ENCODE data around the gene SCUBE1.

DNA sequence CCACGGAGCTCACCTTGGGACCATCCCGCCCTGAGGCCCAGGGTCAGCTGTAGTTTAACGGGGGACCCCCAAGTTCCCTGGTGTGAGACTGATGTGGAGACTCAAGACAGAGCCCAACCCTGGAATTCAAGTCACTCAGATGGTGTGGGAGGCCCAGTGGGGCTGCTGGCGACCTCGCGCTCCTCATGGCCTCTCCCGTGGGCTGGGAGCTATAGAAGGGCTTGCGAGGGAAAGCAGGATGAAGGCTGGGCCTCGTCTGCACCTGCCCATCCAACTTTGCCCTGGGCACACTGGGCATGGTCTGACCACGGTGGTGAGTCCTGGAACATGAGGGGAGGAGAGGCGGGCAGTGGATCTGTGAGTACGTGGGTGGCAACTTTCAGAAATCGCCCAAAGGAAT is 142.6 kb downstream of the SCUBE1 start:
- TF ChIP-seq, protein P1, sequence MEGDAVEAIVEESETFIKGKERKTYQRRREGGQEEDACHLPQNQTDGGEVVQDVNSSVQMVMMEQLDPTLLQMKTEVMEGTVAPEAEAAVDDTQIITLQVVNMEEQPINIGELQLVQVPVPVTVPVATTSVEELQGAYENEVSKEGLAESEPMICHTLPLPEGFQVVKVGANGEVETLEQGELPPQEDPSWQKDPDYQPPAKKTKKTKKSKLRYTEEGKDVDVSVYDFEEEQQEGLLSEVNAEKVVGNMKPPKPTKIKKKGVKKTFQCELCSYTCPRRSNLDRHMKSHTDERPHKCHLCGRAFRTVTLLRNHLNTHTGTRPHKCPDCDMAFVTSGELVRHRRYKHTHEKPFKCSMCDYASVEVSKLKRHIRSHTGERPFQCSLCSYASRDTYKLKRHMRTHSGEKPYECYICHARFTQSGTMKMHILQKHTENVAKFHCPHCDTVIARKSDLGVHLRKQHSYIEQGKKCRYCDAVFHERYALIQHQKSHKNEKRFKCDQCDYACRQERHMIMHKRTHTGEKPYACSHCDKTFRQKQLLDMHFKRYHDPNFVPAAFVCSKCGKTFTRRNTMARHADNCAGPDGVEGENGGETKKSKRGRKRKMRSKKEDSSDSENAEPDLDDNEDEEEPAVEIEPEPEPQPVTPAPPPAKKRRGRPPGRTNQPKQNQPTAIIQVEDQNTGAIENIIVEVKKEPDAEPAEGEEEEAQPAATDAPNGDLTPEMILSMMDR (conservative IDR thresholded peaks at IDR 0.05; ENCODE audit: low read length), result no peak
- TF ChIP-seq EZH2phosphoT487 (IDR thresholded peaks at IDR 0.05; ENCODE audit: borderline replicate concordance, low read depth, low read length), result no peak
